ENCODE results near the gene HTR2B. TPM values are rescaled to one million over a fixed set of nuclear protein-coding genes. Genes with fewer than 3 reads are reported as not detected.
"Not testable (repeated sequence)": the region's sequence is repeated elsewhere in the genome, so short reads cannot be mapped to it uniquely, and the experiment has no call there.

Gene HTR2B
- polyA plus RNA-seq, 1 experiment: 1.2 TPM

DNA sequence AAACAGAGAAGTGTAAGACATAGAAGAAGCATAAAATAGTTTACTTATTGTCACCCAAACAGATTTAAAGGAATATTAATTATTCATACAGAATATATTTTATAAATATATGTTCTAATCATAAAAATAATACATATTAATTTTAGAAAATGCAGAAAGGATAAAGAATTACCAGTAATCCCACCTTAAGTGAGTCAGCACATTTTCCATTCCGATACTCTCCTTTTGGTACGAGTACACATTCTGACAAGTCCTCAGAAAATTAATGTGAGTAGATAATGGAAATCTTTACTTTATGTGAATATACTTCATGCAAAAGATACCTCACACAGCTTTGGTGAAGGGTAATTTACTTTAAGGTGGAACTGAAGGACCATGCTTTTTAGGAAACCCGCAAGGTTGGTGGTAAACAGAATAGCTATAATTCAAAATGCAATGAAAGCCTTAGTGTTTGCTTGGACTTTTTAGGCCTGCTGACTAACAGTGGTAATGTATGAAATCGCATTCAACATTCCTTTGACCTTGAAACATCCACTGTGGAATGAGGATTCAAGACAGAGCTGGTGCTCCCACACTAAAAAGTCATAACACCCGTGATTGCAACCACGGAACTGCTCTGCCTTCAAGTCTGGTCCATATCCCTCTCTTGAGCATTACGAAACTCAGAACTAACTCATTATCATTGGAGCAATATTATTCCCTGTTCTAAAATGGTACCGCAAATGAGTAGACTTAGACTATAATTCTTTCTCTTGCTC lies 28.1 kb upstream of the HTR2B start:
- ChIA-PET POLR2A (interaction anchor here (1.2 kb wide), 1 partner anchor 35 kb away, joined by 3 read pairs; no protein-coding TSS in a partner anchor), CTCF (interaction anchor here (1.4 to 2.0 kb wide), 2 partner anchors 40 to 74 kb away, joined by 5 to 8 read pairs; no protein-coding TSS in a partner anchor)
- H3K27ac ChIP-seq (ENCODE audit: low read depth, low read length): no peak overlapping the region
- TF ChIP-seq, protein P1, sequence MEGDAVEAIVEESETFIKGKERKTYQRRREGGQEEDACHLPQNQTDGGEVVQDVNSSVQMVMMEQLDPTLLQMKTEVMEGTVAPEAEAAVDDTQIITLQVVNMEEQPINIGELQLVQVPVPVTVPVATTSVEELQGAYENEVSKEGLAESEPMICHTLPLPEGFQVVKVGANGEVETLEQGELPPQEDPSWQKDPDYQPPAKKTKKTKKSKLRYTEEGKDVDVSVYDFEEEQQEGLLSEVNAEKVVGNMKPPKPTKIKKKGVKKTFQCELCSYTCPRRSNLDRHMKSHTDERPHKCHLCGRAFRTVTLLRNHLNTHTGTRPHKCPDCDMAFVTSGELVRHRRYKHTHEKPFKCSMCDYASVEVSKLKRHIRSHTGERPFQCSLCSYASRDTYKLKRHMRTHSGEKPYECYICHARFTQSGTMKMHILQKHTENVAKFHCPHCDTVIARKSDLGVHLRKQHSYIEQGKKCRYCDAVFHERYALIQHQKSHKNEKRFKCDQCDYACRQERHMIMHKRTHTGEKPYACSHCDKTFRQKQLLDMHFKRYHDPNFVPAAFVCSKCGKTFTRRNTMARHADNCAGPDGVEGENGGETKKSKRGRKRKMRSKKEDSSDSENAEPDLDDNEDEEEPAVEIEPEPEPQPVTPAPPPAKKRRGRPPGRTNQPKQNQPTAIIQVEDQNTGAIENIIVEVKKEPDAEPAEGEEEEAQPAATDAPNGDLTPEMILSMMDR (IDR thresholded peaks at IDR 0.05; ENCODE audit: low read depth, low read length): no peak
- no peak overlapping the region for H3K4me3 ChIP-seq (ENCODE audit: low read depth, low read length)
- H3K9me3 ChIP-seq (ENCODE audit: control insufficient read depth, insufficient read depth, low read length): no peaks in the 10 kb centered on the region
- H3K27me3 ChIP-seq (ENCODE audit: control insufficient read depth, insufficient read depth, low read length): no peaks in the 10 kb centered on the region
- peak; percentile 55 for DNase-seq (ENCODE audit: low read depth, low spot score)

DNA sequence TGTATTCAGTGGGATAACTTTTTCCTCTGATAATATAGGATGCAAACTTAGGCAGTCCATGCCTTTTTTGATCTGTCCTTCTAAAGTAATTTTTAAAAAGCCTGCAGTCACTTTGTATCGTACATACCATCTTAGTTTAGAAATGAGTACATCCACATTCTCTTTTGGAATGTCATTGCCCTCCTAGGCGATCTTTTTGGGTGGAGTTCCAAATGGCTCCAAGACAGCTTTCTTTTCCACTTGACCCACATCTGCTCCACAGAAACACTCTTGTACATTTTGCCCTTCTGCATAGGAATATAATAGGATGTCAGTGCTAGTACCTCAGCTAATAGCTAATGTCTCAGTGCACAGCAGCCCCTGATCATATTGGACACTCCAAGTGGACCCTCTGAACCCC lies 21.8 kb upstream of the HTR2B start:
- CTCF ChIA-PET: no interaction called here
- no peak for DNase-seq (ENCODE audit: low read depth, low spot score)
- TF ChIP-seq, protein P1 (IDR thresholded peaks at IDR 0.05; ENCODE audit: low read depth, low read length): no peak
- Histone ChIP-seq H3K27ac (ENCODE audit: low read depth, low read length) (no peak overlapping the region), H3K9me3 (ENCODE audit: control insufficient read depth, insufficient read depth, low read length) (no peaks in the 10 kb centered on the region), H3K27me3 (ENCODE audit: control insufficient read depth, insufficient read depth, low read length) (no peaks in the 10 kb centered on the region), H3K4me3 (ENCODE audit: low read depth, low read length) (no peak overlapping the region)
- POLR2A ChIA-PET: interaction anchor here (0.6 kb wide), 2 partner anchors 46 to 462 kb away, joined by 3 to 4 read pairs; no protein-coding TSS in a partner anchor

DNA sequence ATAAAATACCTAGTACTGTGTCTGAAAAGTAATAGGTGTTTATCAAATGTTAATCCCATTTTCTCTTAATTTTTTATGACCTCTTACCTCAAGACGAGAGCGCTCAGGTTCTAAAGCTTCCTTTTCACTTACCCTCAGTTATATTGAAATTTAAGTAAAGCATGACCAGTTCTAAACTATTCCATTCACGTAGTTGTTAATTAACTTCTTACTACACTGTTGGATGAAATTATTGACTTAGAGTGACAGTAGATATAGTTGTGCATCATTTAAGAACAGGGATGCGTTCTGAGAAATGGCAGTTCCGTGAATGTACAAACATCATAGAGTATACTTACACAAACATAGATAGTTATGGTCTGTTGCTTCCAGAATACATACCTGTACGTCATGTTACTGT lies 20.1 kb upstream of the HTR2B start:
- no peaks in the 10 kb centered on the region for H3K27me3 ChIP-seq (ENCODE audit: control insufficient read depth, insufficient read depth, low read length)
- CTCF ChIA-PET: interaction anchor here (0.6 kb wide), 1 partner anchor 92 kb away, joined by 3 read pairs; no protein-coding TSS in a partner anchor
- POLR2A ChIA-PET: no interaction called here
- H3K9me3 ChIP-seq (ENCODE audit: control insufficient read depth, insufficient read depth, low read length): no peaks in the 10 kb centered on the region
- DNase-seq (ENCODE audit: low read depth, low spot score): no peak
- H3K4me3 ChIP-seq (ENCODE audit: low read depth, low read length): no peak overlapping the region
- no peak overlapping the region for H3K27ac ChIP-seq (ENCODE audit: low read depth, low read length)
- TF ChIP-seq, protein P1 (IDR thresholded peaks at IDR 0.05; ENCODE audit: low read depth, low read length): no peak

DNA sequence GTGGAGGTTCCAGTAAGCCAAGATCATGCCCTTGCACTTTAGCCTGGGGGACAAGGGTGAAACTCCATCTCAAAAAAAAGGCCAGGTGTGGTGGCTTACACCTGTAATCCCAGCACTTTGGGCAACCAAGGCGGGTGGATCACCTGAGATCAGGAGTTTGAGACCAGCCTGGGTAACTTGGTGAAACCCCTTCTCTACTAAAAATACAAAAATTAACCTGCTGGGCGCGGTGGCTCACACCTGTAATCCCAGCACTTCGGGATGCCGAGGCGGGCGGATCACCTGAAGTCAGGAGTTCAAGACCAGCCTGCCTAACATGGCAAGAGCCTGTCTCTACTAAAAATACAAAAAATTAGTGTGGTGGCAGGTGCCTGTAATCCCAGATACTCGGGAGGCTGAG lies 16.0 kb upstream of the HTR2B start:
- CTCF ChIA-PET: interaction anchor here (0.6 kb wide), 1 partner anchor 52 kb away, joined by 3 read pairs; no protein-coding TSS in a partner anchor
- H3K4me3 ChIP-seq (ENCODE audit: low read depth, low read length); H3K27ac ChIP-seq (ENCODE audit: low read depth, low read length); DNase-seq (ENCODE audit: low read depth, low spot score); POLR2A ChIA-PET; H3K9me3 ChIP-seq (ENCODE audit: control insufficient read depth, insufficient read depth, low read length); H3K27me3 ChIP-seq (ENCODE audit: control insufficient read depth, insufficient read depth, low read length): not testable (repeated sequence)

DNA sequence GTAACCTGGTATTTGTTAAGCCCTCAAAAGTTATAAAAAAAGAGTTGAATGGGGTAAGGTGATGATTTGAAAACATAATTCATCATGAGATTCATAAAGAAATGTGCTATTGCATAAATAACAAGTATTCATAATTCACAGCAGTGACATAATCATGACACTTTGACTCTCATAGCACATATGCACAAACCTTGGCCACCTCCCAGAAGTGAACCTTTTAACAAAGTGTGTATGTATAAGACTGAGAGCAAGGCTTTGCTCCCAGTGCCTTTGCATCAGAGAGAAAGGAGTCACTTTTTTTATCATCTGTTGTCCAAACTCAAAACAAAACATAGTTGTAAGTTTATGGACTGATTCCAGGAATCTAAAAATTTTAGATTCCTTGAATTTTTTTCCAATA lies 15.0 kb upstream of the HTR2B start:
- H3K27me3 ChIP-seq (ENCODE audit: control insufficient read depth, insufficient read depth, low read length): no peaks in the 10 kb centered on the region
- H3K27ac ChIP-seq (ENCODE audit: low read depth, low read length): no peak overlapping the region
- H3K4me3 ChIP-seq (ENCODE audit: low read depth, low read length): no peak overlapping the region
- DNase-seq (ENCODE audit: low read depth, low spot score): no peak
- no peaks in the 10 kb centered on the region for H3K9me3 ChIP-seq (ENCODE audit: control insufficient read depth, insufficient read depth, low read length)
- CTCF ChIA-PET: no interaction called here
- POLR2A ChIA-PET: no interaction called here
- TF ChIP-seq, protein P1 (IDR thresholded peaks at IDR 0.05; ENCODE audit: low read depth, low read length): no peak
